HEK293T (cell line): Measurements from ENCODE around the gene SF3A2.

Experiments
- ARNT ChIP-seq: fragments of 450-650 bp; IDR thresholded peaks from 2 replicates; pipeline ENCODE4 v1.6.1; 2017; ENCODE audit warnings: mild to moderate bottlenecking
- BHLHE40 ChIP-seq: fragments of 450-650 bp; IDR thresholded peaks from 2 replicates; pipeline ENCODE4 v1.6.1; 2016; ENCODE audit warnings: mild to moderate bottlenecking, moderate library complexity, borderline replicate concordance
- ELF4 ChIP-seq: fragments of 450-650 bp; IDR thresholded peaks from 2 replicates; pipeline ENCODE4 v1.6.1; 2017; ENCODE audit warnings: antibody characterized with exemption
- FOXA1 ChIP-seq: fragments of 450-650 bp; IDR thresholded peaks from 2 replicates; pipeline ENCODE4 v1.6.1; 2016; ENCODE audit warnings: mild to moderate bottlenecking
- FOXK2 ChIP-seq: fragments of 450-650 bp; IDR thresholded peaks from 2 replicates; pipeline ENCODE4 v1.6.1; 2016; ENCODE audit warnings: mild to moderate bottlenecking
- FOXM1 ChIP-seq: fragments of 450-650 bp; IDR thresholded peaks from 2 replicates; pipeline ENCODE4 v1.6.1; 2017; ENCODE audit warnings: mild to moderate bottlenecking, borderline replicate concordance
- HDGF ChIP-seq: fragments of 450-650 bp; IDR thresholded peaks from 2 replicates; pipeline ENCODE4 v1.6.1; 2017; ENCODE audit warnings: antibody characterized with exemption, borderline replicate concordance
- NFRKB ChIP-seq: fragments of 450-650 bp; IDR thresholded peaks from 2 replicates; pipeline ENCODE4 v1.6.1; 2016; ENCODE audit warnings: mild to moderate bottlenecking, moderate library complexity
- PKNOX1 ChIP-seq: fragments of 450-650 bp; IDR thresholded peaks from 2 replicates; pipeline ENCODE4 v1.6.1; 2016
- SP1 ChIP-seq: fragments of 450-650 bp; IDR thresholded peaks from 2 replicates; pipeline ENCODE4 v1.6.1; 2017

GRCh38 chr19:2228157-2229030, 8.2 kb upstream of the SF3A2 start:
- TF ChIP-seq FOXK2 (no peak), ARNT (no peak), NFRKB (no peak), PKNOX1 (no peak), FOXM1 (no peak), BHLHE40 (no peak), SP1 (no peak), ELF4 (no peak), FOXA1 (no peak), HDGF (no peak)
